ENCODE measurements around the gene GBE1.

GBE1 gene

DNA sequence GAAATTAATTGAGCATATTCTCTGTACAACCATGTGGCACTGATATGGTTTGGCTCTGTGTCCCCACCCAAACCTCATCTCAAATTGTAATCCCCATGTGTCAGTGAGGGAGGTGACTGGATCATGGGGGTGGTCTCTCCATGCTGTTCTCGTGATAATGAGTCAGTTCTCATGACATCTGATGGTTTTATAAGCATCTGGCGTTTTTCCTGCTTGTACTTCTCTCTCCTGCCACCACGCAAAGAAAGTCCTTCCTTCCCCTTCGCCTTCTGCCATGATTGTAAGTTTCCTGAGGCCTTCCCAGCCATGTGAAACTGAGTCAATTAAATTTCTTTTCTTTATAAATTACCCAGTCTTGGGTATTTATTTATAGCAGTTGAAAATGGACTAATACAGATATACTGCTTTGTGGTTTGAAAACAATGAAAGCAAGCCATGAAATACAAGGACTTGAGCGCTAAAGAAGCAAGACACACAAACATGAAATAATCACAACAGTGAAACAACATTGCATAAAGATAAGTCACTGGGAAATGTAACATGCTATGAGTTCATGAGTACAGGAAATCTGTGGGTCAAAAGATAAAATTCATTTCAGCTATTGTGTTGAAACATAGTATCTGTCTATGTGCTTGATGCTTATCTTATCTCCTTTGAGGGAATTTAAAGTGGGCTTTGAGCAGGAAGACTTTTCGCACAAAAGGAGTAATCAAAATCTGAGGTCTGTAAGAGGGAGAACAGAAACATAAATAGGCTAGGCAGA lies 288.7 kb downstream of the GBE1 start:
- H3K27me3 ChIP-seq (ENCODE audit: insufficient read depth, low read length, poor library complexity, severe bottlenecking) = no peaks in the 10 kb centered on the region
- no peak overlapping the region for H3K9ac ChIP-seq (ENCODE audit: low read depth, low read length, poor library complexity, severe bottlenecking)
- no peaks in the 10 kb centered on the region for H3K9me2 ChIP-seq (replicated peaks; ENCODE audit: low read depth, low read length)
- H3K9me3 ChIP-seq (ENCODE audit: insufficient read depth, low read depth, low read length) = no peaks in the 10 kb centered on the region
- H3F3A ChIP-seq (ENCODE audit: low read depth) = peaks cover 14% of the 10 kb centered on the region; the same call in 1 of the 2 replicates
- peak overlapping the region; percentile 59 for H3K4me2 ChIP-seq (ENCODE audit: low read depth, low read length, poor library complexity, severe bottlenecking)
- H2AFZ ChIP-seq (ENCODE audit: low read length) = peak overlapping the region; percentile 6; the same call in 1 of the 2 replicates
- H4K20me1 ChIP-seq (ENCODE audit: insufficient read depth, low read length, poor library complexity, severe bottlenecking) = no peaks in the 10 kb centered on the region
- H3K4me1 ChIP-seq (ENCODE audit: insufficient read depth, low read length, poor library complexity, severe bottlenecking) = peaks cover 36% of the 10 kb centered on the region
- peak overlapping the region; percentile 24 for H3K4me3 ChIP-seq (ENCODE audit: low read length, poor library complexity, severe bottlenecking)
- H3K79me2 ChIP-seq (ENCODE audit: insufficient read depth, low read length) = no peaks in the 10 kb centered on the region
- TF ChIP-seq EZH2phosphoT487 (IDR thresholded peaks at IDR 0.05; ENCODE audit: borderline replicate concordance) = 0 out of 2 replicates have a peak, but pooled peaks have one; percentile 31
- TF ChIP-seq, protein P1, sequence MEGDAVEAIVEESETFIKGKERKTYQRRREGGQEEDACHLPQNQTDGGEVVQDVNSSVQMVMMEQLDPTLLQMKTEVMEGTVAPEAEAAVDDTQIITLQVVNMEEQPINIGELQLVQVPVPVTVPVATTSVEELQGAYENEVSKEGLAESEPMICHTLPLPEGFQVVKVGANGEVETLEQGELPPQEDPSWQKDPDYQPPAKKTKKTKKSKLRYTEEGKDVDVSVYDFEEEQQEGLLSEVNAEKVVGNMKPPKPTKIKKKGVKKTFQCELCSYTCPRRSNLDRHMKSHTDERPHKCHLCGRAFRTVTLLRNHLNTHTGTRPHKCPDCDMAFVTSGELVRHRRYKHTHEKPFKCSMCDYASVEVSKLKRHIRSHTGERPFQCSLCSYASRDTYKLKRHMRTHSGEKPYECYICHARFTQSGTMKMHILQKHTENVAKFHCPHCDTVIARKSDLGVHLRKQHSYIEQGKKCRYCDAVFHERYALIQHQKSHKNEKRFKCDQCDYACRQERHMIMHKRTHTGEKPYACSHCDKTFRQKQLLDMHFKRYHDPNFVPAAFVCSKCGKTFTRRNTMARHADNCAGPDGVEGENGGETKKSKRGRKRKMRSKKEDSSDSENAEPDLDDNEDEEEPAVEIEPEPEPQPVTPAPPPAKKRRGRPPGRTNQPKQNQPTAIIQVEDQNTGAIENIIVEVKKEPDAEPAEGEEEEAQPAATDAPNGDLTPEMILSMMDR (conservative IDR thresholded peaks at IDR 0.05; ENCODE audit: low read length) = no peak; the same call in 1 of the 2 replicates
- no peaks in the 10 kb centered on the region for H3K36me3 ChIP-seq (ENCODE audit: insufficient read depth, low read length)

DNA sequence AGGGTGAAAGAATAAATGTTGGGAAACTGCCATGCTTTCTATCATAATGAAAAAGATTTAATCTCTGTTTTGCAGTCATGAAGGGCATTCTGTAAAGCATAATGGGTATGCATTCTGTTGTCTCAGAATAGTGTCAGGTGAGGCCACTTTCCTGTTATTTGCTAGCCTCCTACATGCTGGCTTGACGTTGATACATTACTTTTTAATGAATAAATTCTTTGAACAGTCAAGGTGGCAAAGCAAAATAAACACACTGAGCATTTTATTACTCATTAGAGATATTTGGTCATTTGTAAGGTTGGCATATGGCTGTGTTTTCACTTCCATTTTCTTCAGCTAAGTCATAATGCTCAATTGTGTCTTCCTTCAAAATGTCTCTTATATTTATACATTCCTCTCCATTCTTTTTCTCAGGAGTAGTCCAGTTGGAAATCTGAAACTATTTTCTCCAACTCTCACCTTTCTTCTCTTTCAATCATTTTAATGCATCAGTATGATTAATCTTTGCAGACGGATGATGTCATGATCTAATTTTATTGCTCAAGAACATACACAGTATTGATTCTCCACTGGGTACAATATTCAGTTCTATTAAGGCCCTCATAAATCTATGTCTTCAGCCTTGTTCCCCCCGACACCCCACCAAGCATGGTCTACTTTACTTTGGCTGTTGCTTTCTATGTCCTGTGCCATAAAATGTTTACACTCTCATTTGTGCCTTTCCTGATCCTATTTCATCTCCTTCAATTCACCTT lies 290.7 kb downstream of the GBE1 start:
- Histone ChIP-seq H3K4me3 (ENCODE audit: low read length, poor library complexity, severe bottlenecking) (no peak overlapping the region), H3F3A (ENCODE audit: low read depth) (peaks cover 14% of the 10 kb centered on the region; the same call in 1 of the 2 replicates), H3K36me3 (ENCODE audit: insufficient read depth, low read length) (no peaks in the 10 kb centered on the region), H3K4me1 (ENCODE audit: insufficient read depth, low read length, poor library complexity, severe bottlenecking) (peaks cover 36% of the 10 kb centered on the region), H3K9me3 (ENCODE audit: insufficient read depth, low read depth, low read length) (no peaks in the 10 kb centered on the region), H3K79me2 (ENCODE audit: insufficient read depth, low read length) (no peaks in the 10 kb centered on the region), H3K27me3 (ENCODE audit: insufficient read depth, low read length, poor library complexity, severe bottlenecking) (no peaks in the 10 kb centered on the region), H3K4me2 (ENCODE audit: low read depth, low read length, poor library complexity, severe bottlenecking) (no peak overlapping the region), H2AFZ (ENCODE audit: low read length) (no peak overlapping the region), H3K9ac (ENCODE audit: low read depth, low read length, poor library complexity, severe bottlenecking) (no peak overlapping the region), H3K9me2 (replicated peaks; ENCODE audit: low read depth, low read length) (no peaks in the 10 kb centered on the region), H4K20me1 (ENCODE audit: insufficient read depth, low read length, poor library complexity, severe bottlenecking) (no peaks in the 10 kb centered on the region)
- TF ChIP-seq EZH2phosphoT487 (IDR thresholded peaks at IDR 0.05; ENCODE audit: borderline replicate concordance) = no peak
- TF ChIP-seq, protein P1 (conservative IDR thresholded peaks at IDR 0.05; ENCODE audit: low read length) = no peak

DNA sequence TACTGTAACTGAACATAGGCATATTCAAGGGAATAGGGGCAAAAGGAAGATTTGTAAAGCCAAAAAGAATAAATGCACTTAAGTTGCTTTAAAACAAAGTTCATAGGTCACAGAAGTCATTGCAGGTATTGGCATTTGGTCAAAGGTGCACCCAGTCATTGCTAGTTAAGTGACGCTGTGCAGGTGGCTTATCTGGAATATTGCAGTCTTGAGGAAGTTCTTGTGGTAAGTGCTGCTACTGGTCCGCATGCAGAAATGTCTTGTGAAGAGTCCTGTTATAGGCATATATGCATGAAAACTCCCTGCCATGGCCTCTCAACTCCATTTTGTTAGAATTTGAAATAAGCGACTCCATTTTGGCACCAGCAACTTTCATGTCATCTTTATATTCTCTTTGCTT lies 293.1 kb downstream of the GBE1 start:
- Histone ChIP-seq H4K20me1 (ENCODE audit: insufficient read depth, low read length, poor library complexity, severe bottlenecking) (no peaks in the 10 kb centered on the region), H3K79me2 (ENCODE audit: insufficient read depth, low read length) (no peaks in the 10 kb centered on the region), H3K9me3 (ENCODE audit: insufficient read depth, low read depth, low read length) (no peaks in the 10 kb centered on the region), H3K36me3 (ENCODE audit: insufficient read depth, low read length) (no peaks in the 10 kb centered on the region), H3K27me3 (ENCODE audit: insufficient read depth, low read length, poor library complexity, severe bottlenecking) (no peaks in the 10 kb centered on the region), H3K9me2 (replicated peaks; ENCODE audit: low read depth, low read length) (no peaks in the 10 kb centered on the region), H2AFZ (ENCODE audit: low read length) (no peak overlapping the region), H3F3A (ENCODE audit: low read depth) (peaks cover 13% of the 10 kb centered on the region; the same call in 1 of the 2 replicates), H3K4me2 (ENCODE audit: low read depth, low read length, poor library complexity, severe bottlenecking) (no peak overlapping the region), H3K4me3 (ENCODE audit: low read length, poor library complexity, severe bottlenecking) (no peak overlapping the region), H3K4me1 (ENCODE audit: insufficient read depth, low read length, poor library complexity, severe bottlenecking) (peaks cover 31% of the 10 kb centered on the region), H3K9ac (ENCODE audit: low read depth, low read length, poor library complexity, severe bottlenecking) (no peak overlapping the region)
- TF ChIP-seq, protein P1 (conservative IDR thresholded peaks at IDR 0.05; ENCODE audit: low read length) = no peak
- TF ChIP-seq EZH2phosphoT487 (IDR thresholded peaks at IDR 0.05; ENCODE audit: borderline replicate concordance) = no peak

Measured in Loucy (cell line).